Dendritic cell treated with granulocyte-macrophage colony-stimulating factor and Interleukin-4, amounts not matched to agents 40 ng/mL and 50 ng/mL, for 4 days (primary cell): Measurements from ENCODE around the gene FAM216A.
"Not testable (repeated sequence)": the region's sequence is repeated elsewhere in the genome, so short reads cannot be mapped to it uniquely, and the experiment has no call there.

Source experiments
- H3K27ac Mint-ChIP-seq: one replicate; pipeline ENCODE4 v1.8.0; 2022; ENCODE audit warnings: mild to moderate bottlenecking, mixed read lengths
- H3K27me3 Mint-ChIP-seq: one replicate; pipeline ENCODE4 v1.8.0; 2022; ENCODE audit warnings: mild to moderate bottlenecking, mixed read lengths
- H3K36me3 Mint-ChIP-seq: one replicate; pipeline ENCODE4 v1.8.0; 2022; ENCODE audit warnings: low read depth, mixed read lengths
- H3K4me1 Mint-ChIP-seq: one replicate; pipeline ENCODE4 v1.8.0; 2022; ENCODE audit warnings: low read depth, mixed read lengths
- H3K4me3 Mint-ChIP-seq: one replicate; pipeline ENCODE4 v1.8.0; 2022; ENCODE audit warnings: mild to moderate bottlenecking, moderate library complexity, mixed read lengths
- H3K9me3 Mint-ChIP-seq: one replicate; pipeline ENCODE4 v1.8.0; 2022; ENCODE audit warnings: mixed read lengths
- intact Hi-C: fragments of 100-400 bp; cut with micrococcal nuclease; formaldehyde crosslinking; loops from one replicate; pipeline ENCODE4 v1.15.0; 2022

The FAM216A gene

GRCh38 chr12:110508071-110508586 lies 39.5 kb downstream of the FAM216A start:
- Mint-ChIP-seq H3K4me1 (no peaks in the 10 kb centered on the region), H3K9me3 (no peaks in the 10 kb centered on the region), H3K4me3 (no peak overlapping the region), H3K27me3 (no peaks in the 10 kb centered on the region), H3K36me3 (no peaks in the 10 kb centered on the region), H3K27ac (no peak overlapping the region)
- intact Hi-C loops, result loop anchor here (10.0 kb wide), 1 partner anchor 47 kb away; no protein-coding TSS in a partner anchor

DNA sequence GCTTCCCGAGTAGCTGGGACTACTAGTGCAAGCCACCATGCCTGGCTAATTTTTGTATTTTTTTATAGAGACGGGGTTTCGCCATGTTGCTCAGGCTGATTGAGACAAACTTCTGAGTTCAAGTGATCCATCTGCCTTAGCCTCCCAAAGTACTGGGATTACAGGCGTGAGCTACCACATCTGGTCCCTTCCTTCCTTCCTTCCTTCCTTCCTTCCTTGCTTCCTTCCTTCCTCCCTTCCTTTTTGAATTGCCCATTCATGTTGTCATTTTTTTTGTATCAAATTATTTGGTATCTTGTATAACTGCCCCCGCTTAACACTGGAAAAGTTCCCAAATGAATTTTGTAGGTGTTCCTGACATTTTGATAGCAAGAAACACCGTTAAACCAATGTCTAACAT lies 45.2 kb downstream of the FAM216A start:
- Mint-ChIP-seq H3K4me1 (no peaks in the 10 kb centered on the region), H3K27ac (no peak overlapping the region), H3K27me3 (no peaks in the 10 kb centered on the region), H3K36me3 (no peaks in the 10 kb centered on the region), H3K9me3 (no peaks in the 10 kb centered on the region), H3K4me3 (no peak overlapping the region)
- intact Hi-C loops, result loop anchor here (5.0 kb wide), 1 partner anchor 313 kb away; no protein-coding TSS in a partner anchor

GRCh38 chr12:110514363-110514762 lies 45.7 kb downstream of the FAM216A start:
- Mint-ChIP-seq H3K36me3 (no peaks in the 10 kb centered on the region), H3K4me1 (no peaks in the 10 kb centered on the region), H3K27me3 (no peaks in the 10 kb centered on the region), H3K27ac (no peak overlapping the region), H3K4me3 (no peak overlapping the region), H3K9me3 (no peaks in the 10 kb centered on the region)
- intact Hi-C loops, result loop anchor here (5.0 kb wide), 1 partner anchor 313 kb away; no protein-coding TSS in a partner anchor

GRCh38 chr12:110516995-110517394 lies 48.4 kb downstream of the FAM216A start:
- Mint-ChIP-seq H3K27me3 (no peaks in the 10 kb centered on the region), H3K27ac (no peak overlapping the region), H3K36me3 (no peaks in the 10 kb centered on the region), H3K4me1 (no peaks in the 10 kb centered on the region), H3K9me3 (no peaks in the 10 kb centered on the region), H3K4me3 (no peak overlapping the region)
- intact Hi-C loops, result no loop called here

GRCh38 chr12:110518014-110518413 lies 49.4 kb downstream of the FAM216A start:
- intact Hi-C loops, H3K9me3 Mint-ChIP-seq, H3K4me1 Mint-ChIP-seq, H3K27me3 Mint-ChIP-seq, H3K27ac Mint-ChIP-seq, H3K36me3 Mint-ChIP-seq, H3K4me3 Mint-ChIP-seq: not testable (repeated sequence)

DNA sequence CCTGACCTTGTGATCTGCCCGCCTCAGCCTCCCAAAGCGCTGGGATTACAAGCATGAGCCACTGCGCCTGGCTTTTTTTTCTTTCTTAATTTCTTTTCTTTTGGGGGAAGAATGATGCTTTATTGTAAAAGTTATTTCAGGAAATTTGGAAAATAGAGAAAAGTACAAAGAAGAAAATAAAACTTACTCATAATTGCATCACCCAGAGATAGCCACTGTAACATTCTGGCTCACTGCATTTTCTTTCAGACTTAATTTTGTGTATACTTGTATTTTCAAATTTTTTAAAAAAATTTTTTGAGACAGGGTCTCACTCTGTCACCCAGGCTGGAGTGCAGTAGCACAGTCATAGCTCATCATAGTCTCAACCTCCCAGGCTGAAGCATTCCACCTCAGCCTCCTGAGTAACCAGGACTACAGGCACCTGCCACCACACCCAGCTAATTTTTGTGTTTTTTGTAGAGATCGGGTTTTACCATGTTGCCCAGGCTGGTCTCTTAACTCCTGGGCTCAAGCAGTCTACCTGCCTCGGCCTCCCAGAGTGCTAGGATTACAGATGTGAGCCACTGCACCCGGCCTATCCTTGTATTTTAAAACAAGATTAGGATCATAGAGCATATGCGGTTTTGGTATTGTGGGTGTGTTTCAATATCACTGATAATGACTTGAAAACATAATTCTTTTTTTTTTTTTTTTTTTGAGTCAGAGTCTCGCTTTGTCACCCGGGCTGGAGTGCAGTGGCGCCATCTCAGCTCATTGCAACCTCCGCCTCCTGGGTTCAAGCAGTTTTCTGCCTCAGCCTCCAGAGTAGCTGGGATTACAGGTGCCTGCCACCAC lies 52.4 kb downstream of the FAM216A start:
- H3K4me3 Mint-ChIP-seq, intact Hi-C loops, H3K9me3 Mint-ChIP-seq, H3K4me1 Mint-ChIP-seq, H3K27ac Mint-ChIP-seq, H3K36me3 Mint-ChIP-seq, H3K27me3 Mint-ChIP-seq: not testable (repeated sequence)

DNA sequence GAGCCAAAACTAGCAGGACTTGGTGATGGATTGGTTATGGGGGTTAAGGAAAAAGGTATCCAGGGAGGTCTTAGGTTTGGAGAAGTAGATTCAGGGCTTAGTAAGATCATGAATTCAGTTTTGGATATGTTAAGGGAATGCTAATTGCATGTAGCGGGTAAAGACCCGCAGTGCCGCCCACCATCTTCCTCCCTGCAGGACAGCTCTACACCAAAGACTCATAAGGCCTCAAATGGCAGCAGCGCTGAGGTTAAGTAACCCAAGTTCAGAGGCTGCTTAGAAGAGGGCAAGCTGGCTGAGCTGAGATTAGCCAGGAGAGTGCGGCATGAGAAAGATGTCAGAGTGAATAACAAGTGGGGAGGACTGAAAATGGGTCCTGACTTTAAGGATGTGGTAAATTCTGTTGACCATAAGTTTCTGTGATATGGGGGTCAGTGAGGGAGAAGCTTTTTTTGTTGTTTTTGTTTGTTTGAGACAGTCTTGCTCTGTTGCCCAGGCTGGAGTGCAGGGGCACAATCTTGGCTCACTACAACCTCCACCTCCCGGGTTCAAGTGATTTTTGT lies 59.7 kb downstream of the FAM216A start:
- H3K36me3 Mint-ChIP-seq, result peaks cover 40% of the 10 kb centered on the region
- H3K4me1 Mint-ChIP-seq, result no peaks in the 10 kb centered on the region
- no peak overlapping the region for H3K27ac Mint-ChIP-seq
- H3K27me3 Mint-ChIP-seq, result no peaks in the 10 kb centered on the region
- intact Hi-C loops, result no loop called here
- no peaks in the 10 kb centered on the region for H3K9me3 Mint-ChIP-seq
- no peak overlapping the region for H3K4me3 Mint-ChIP-seq

DNA sequence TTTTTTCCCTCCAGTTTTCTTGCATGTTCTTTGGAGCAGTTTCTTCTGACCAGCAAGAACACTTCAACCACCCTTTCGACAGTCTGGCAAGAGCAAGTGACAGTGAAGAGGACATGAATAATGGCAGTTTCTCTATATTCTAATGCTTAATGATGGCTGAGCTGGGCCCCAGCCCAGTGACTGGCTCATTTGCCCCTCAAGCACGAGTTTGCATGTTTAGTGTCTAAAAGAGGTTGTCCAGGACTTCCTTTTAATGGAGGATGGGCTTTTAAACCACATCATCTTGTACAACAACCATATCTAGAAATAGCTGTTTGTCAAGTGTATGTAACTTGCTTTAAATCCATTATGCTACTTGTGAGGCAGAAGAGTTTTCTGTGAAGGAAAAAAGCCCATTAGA lies 61.9 kb downstream of the FAM216A start:
- no peak overlapping the region for H3K27ac Mint-ChIP-seq
- no peaks in the 10 kb centered on the region for H3K9me3 Mint-ChIP-seq
- H3K4me1 Mint-ChIP-seq, result no peaks in the 10 kb centered on the region
- intact Hi-C loops, result no loop called here
- peaks cover 56% of the 10 kb centered on the region for H3K36me3 Mint-ChIP-seq
- no peaks in the 10 kb centered on the region for H3K27me3 Mint-ChIP-seq
- H3K4me3 Mint-ChIP-seq, result no peak overlapping the region

- no peaks in the 10 kb centered on the region for H3K27me3 Mint-ChIP-seq
- no peaks in the 10 kb centered on the region for H3K9me3 Mint-ChIP-seq
- no peak overlapping the region for H3K27ac Mint-ChIP-seq
- no peaks in the 10 kb centered on the region for H3K4me1 Mint-ChIP-seq
- H3K4me3 Mint-ChIP-seq, result no peak overlapping the region
- peaks cover 67% of the 10 kb centered on the region for H3K36me3 Mint-ChIP-seq
- intact Hi-C loops, result no loop called here
These were observed 63.2 kb downstream of the FAM216A start for GRCh38 chr12:110531741-110532333.

GRCh38 chr12:110532644-110533043 lies 64.0 kb downstream of the FAM216A start:
- peaks cover 75% of the 10 kb centered on the region for H3K36me3 Mint-ChIP-seq
- no peaks in the 10 kb centered on the region for H3K4me1 Mint-ChIP-seq
- H3K9me3 Mint-ChIP-seq, result no peaks in the 10 kb centered on the region
- no peak overlapping the region for H3K27ac Mint-ChIP-seq
- H3K4me3 Mint-ChIP-seq, result no peak overlapping the region
- intact Hi-C loops, result no loop called here
- no peaks in the 10 kb centered on the region for H3K27me3 Mint-ChIP-seq

DNA sequence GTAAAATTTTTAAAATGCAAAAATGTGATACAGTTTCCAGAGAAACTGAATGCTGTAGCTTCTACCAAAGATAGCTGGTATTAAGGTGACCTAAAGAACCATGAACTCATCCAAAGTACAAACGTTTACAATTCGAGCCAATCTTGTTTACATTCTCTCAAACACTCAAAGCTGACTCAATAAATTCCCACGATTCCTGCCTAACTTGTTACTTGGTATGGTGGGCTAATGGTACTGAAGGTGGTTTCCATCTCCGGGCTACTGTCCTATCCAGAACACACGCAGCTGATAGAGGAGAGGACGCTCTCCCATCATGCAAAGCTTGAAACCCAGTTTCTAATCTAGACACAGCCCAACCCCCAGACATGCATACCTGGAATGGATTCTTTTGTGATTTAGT lies 65.0 kb downstream of the FAM216A start:
- Mint-ChIP-seq H3K4me3 (no peak overlapping the region), H3K9me3 (no peaks in the 10 kb centered on the region), H3K27ac (no peak overlapping the region), H3K27me3 (no peaks in the 10 kb centered on the region), H3K36me3 (peaks cover 75% of the 10 kb centered on the region), H3K4me1 (peaks cover under 1% of the 10 kb centered on the region)
- intact Hi-C loops, result no loop called here

- Mint-ChIP-seq H3K9me3 (no peaks in the 10 kb centered on the region), H3K27ac (no peak overlapping the region), H3K4me1 (peaks cover 6% of the 10 kb centered on the region)
These were observed 66.2 kb downstream of the FAM216A start for GRCh38 chr12:110534811-110535210.

DNA sequence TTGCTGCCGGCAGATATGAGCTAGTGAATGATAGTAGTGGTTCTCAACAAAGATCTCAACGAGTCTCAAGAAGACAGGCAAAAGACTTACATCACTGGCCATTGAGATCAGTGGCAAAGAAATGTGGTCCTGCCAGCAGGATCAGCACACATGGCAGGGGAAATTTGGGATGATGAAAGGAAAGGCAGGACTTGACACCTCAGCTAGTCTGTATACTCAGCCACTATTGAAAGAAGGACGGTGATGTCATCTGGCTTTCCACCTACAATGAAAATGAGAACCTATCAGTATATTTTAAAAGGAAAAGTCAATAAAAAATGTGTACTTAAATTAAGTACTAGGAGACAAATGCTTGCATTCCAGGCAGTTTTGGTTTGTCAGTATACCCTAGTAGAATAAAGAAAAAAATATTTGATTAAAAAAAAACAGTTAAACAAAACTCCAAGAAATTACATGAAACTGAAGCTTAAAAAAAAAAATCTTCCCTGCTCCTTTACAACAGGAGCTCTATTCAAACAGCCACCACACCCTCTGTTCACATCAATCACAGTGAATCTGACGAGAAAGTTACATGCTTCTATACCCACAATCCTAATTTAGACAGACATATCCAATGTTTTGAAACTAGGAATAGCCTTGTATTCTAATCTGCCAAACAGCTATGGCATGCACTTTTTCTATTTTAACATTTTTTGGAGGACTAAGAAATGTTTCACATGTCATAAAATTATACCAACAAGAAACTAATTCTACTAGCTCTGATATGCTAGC lies 68.4 kb downstream of the FAM216A start:
- H3K4me1 Mint-ChIP-seq, result peaks cover 6% of the 10 kb centered on the region
- intact Hi-C loops, result no loop called here
- no peaks in the 10 kb centered on the region for H3K9me3 Mint-ChIP-seq
- no peak overlapping the region for H3K27ac Mint-ChIP-seq
- no peak overlapping the region for H3K4me3 Mint-ChIP-seq
- H3K27me3 Mint-ChIP-seq, result no peaks in the 10 kb centered on the region
- peaks cover 78% of the 10 kb centered on the region for H3K36me3 Mint-ChIP-seq

More at GRCh38 chr12:110534811-110535210, 66.2 kb downstream of the FAM216A start:
- intact Hi-C loops, result no loop called here
- Mint-ChIP-seq H3K36me3 (peaks cover 75% of the 10 kb centered on the region), H3K4me3 (no peak overlapping the region), H3K27me3 (no peaks in the 10 kb centered on the region)
